GM10266 (cell line): ENCODE results near the gene POLDIP3.

Experiments used
- DNase-seq: peaks from one replicate; pipeline ENCODE4 v3.0.0; 2012; ENCODE audit errors: extremely low spot score
- CTCF ChIP-seq: IDR thresholded peaks from 2 replicates; pipeline ENCODE4 v1.5.1; 2012; ENCODE audit warnings: mild to moderate bottlenecking, low read depth; ENCODE audit not compliant: control insufficient read depth, insufficient read depth; ENCODE audit errors: missing control alignments

Gene POLDIP3

GRCh38 chr22:42603427-42603826 is 11.3 kb downstream of the POLDIP3 start:
- TF ChIP-seq CTCF = no peak
- no peak for DNase-seq

GRCh38 chr22:42602470-42602869 is 12.2 kb downstream of the POLDIP3 start:
- DNase-seq = no peak
- no peak for TF ChIP-seq CTCF

GRCh38 chr22:42601879-42602465 is 12.7 kb downstream of the POLDIP3 start:
- no peak for TF ChIP-seq CTCF

GRCh38 chr22:42596863-42597530 is 17.7 kb downstream of the POLDIP3 start:
- DNase-seq = no peak
- TF ChIP-seq CTCF = no peak

More at GRCh38 chr22:42601879-42602465, 12.7 kb downstream of the POLDIP3 start:
- no peak for DNase-seq

GRCh38 chr22:42596336-42596735 is 18.3 kb downstream of the POLDIP3 start:
- TF ChIP-seq CTCF = no peak
- no peak for DNase-seq

- no peak for DNase-seq
- no peak for TF ChIP-seq CTCF
Measured at GRCh38 chr22:42595434-42595833, 19.2 kb downstream of the POLDIP3 start.

GRCh38 chr22:42591987-42592386 is 22.7 kb downstream of the POLDIP3 start:
- TF ChIP-seq CTCF = no peak
- no peak for DNase-seq
